Type B pancreatic cell (in vitro differentiated cells): ENCODE results near the gene MEF2C. TPM values are rescaled to one million over a fixed set of nuclear protein-coding genes. Genes with fewer than 3 reads are reported as not detected.

Experiments used
- DNase-seq: peaks from one replicate; pipeline ENCODE4 v3.0.0; 2021; ENCODE audit warnings: mixed read lengths; ENCODE audit not compliant: unreplicated experiment; ENCODE audit errors: extremely low spot score
- H3K27ac Mint-ChIP-seq: 2 replicates; pipeline ENCODE4 v1.8.0; 2021; ENCODE audit warnings: mild to moderate bottlenecking, mixed read lengths
- H3K27me3 Mint-ChIP-seq: 2 replicates; pipeline ENCODE4 v1.8.0; 2021; ENCODE audit warnings: mixed read lengths
- H3K36me3 Mint-ChIP-seq: 2 replicates; pipeline ENCODE4 v1.8.0; 2021; ENCODE audit warnings: mixed read lengths
- H3K4me1 Mint-ChIP-seq: one replicate; pipeline ENCODE4 v1.8.0; 2021; ENCODE audit warnings: mixed read lengths; ENCODE audit not compliant: unreplicated experiment
- H3K4me3 Mint-ChIP-seq: 2 replicates; pipeline ENCODE4 v1.8.0; 2021; ENCODE audit warnings: mild to moderate bottlenecking, mixed read lengths
- H3K9me3 Mint-ChIP-seq: 2 replicates; pipeline ENCODE4 v1.8.0; 2021; ENCODE audit warnings: mixed read lengths
- CTCF ChIP-seq: fragments of 200-600 bp; sonication (generic); conservative IDR thresholded peaks from 2 replicates; pipeline ENCODE4 v1.5.0; 2021; ENCODE audit warnings: antibody characterized with exemption, mild to moderate bottlenecking
- total RNA-seq: library from RNA; stranded (reverse); gene quantifications from 2 replicates; pipeline ENCODE4 v1.2.1, GENCODE V29; 2021; ENCODE audit warnings: low replicate concordance

MEF2C gene
- total RNA-seq, 1 donor from 2014 or later, result 12.0 TPM

- Mint-ChIP-seq H3K27me3 (no peaks in the 10 kb centered on the region), H3K9me3 (no peaks in the 10 kb centered on the region), H3K36me3 (no peaks in the 10 kb centered on the region), H3K27ac (no peak overlapping the region), H3K4me3 (no peak overlapping the region), H3K4me1 (peaks cover 14% of the 10 kb centered on the region)
- DNase-seq, result no peak
- no peak for TF ChIP-seq CTCF
Measured at GRCh38 chr5:88830567-88830966, 52.4 kb downstream of the MEF2C start.

GRCh38 chr5:88829775-88830174 is 53.2 kb downstream of the MEF2C start:
- Mint-ChIP-seq H3K27ac (no peak overlapping the region), H3K4me3 (no peak overlapping the region), H3K36me3 (no peaks in the 10 kb centered on the region), H3K9me3 (no peaks in the 10 kb centered on the region), H3K27me3 (no peaks in the 10 kb centered on the region), H3K4me1 (peaks cover 20% of the 10 kb centered on the region)
- no peak for DNase-seq
- no peak for TF ChIP-seq CTCF

- no peak overlapping the region for H3K4me3 Mint-ChIP-seq
- peak; percentile 66 for TF ChIP-seq CTCF
- no peak for DNase-seq
- no peak overlapping the region for H3K27ac Mint-ChIP-seq
- H3K4me1 Mint-ChIP-seq, result peaks cover 22% of the 10 kb centered on the region
- H3K36me3 Mint-ChIP-seq, result no peaks in the 10 kb centered on the region
- H3K27me3 Mint-ChIP-seq, result no peaks in the 10 kb centered on the region
- H3K9me3 Mint-ChIP-seq, result no peaks in the 10 kb centered on the region
Measured at GRCh38 chr5:88829054-88829453, 53.9 kb downstream of the MEF2C start.

GRCh38 chr5:88827997-88828396 is 55.0 kb downstream of the MEF2C start:
- Mint-ChIP-seq H3K36me3 (no peaks in the 10 kb centered on the region), H3K27ac (no peak overlapping the region), H3K27me3 (no peaks in the 10 kb centered on the region), H3K4me1 (peaks cover 22% of the 10 kb centered on the region), H3K9me3 (no peaks in the 10 kb centered on the region), H3K4me3 (no peak overlapping the region)
- DNase-seq, result no peak
- TF ChIP-seq CTCF, result no peak

GRCh38 chr5:88826646-88827585 is 56.1 kb downstream of the MEF2C start:
- no peak overlapping the region for H3K27ac Mint-ChIP-seq
- TF ChIP-seq CTCF, result no peak
- H3K27me3 Mint-ChIP-seq, result no peaks in the 10 kb centered on the region
- H3K9me3 Mint-ChIP-seq, result no peaks in the 10 kb centered on the region
- no peak overlapping the region for H3K4me3 Mint-ChIP-seq
- peaks cover 18% of the 10 kb centered on the region for H3K4me1 Mint-ChIP-seq
- no peaks in the 10 kb centered on the region for H3K36me3 Mint-ChIP-seq
- DNase-seq, result no peak
